Sciatic nerve (tissue), 2 donors: ENCODE data around the gene TLE2. TPM values are rescaled to one million over a fixed set of nuclear protein-coding genes. Genes with fewer than 3 reads are reported as not detected.
"Not testable (repeated sequence)": the region's sequence is repeated elsewhere in the genome, so short reads cannot be mapped to it uniquely, and the experiment has no call there.

Experiments
- ATAC-seq: fragments of 200-7000 bp; cut with Tn5 transposase; one replicate; pipeline ENCODE4 v1.9.1; 2020; ENCODE audit warnings: mild to moderate bottlenecking, moderate library complexity
- DNase-seq: peaks from one replicate; pipeline ENCODE4 v3.0.0-alpha.2; 2020; ENCODE audit warnings: low spot score
- intact Hi-C: fragments of 100-400 bp; cut with DNase I; formaldehyde crosslinking; loops from one replicate; pipeline ENCODE4 v1.14.2; 2022
- total RNA-seq: library from RNA; stranded (reverse); fragmentation: NEBNext Ultra II Directional; extraction: Animal tissue kit (Norgen Biotek cat#: 25700); gene quantifications from one replicate; pipeline ENCODE4 v1.2.1, GENCODE V29; 2021
- donor health status: DM: no; HTN: no; CAD: no.
- donor health status: DM: no; HTN: no; CAD: no.

Gene TLE2
- total RNA-seq, 1 donor from 2014 or later: 232 TPM

DNA sequence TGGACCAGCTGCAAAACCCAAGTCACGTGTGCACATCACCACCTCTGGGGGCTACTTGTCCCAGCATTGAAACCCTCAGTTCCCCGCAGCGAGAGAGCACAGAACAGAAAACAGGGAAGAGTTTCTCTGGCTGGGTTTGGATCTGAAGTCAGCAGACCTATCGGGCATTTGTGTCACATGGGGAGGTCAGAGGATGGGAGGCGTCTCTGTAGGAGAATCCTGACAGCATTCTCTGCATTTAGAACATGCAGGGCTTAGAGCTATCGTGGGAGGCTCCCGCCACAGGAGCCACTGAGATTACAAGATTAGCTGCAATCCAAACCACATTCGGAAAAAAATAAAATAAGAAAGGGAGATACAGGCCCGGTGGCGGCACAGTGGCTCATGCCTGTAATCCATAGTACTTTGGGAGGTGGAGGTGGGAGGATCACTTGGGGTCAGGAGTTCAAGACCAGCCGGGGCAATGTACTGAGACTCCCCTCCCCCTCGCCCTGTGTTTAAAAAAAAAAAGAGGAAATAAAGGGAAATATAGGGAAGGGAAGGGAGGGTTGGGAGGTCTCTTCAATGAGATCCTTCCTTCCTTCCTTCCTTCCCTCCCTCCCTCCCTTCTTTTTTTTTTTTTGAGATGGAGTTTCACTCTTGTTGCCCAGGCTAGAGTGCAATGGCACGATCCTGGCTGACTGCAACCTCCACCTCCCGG is 54.6 kb downstream of the TLE2 start:
- intact Hi-C loops: no loop called here

DNA sequence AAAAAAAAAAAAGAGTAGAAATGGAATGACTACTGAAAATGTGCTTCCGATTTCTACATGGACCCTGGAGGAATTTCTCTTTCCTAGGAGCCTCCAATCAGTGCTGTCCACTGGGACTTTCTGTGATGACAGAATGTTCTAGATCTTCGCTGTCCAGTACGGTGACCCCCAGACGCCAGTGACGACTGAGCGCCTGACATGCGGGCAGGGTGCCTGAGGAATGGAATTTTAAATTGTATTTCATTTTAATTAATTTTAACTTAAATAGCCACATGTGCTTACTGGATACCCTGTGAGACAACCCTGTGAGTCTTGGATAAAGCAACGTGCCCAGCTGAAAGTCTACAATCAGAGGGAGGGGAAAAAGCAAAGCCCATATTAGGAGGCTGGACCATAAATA is 55.9 kb downstream of the TLE2 start:
- intact Hi-C loops: no loop called here
- DNase-seq (no peak), ATAC-seq (peak; percentile 24)

More for the DNA sequence above, 54.6 kb downstream of the TLE2 start:
- DNase-seq: no peak
- peak; percentile 44 for ATAC-seq

DNA sequence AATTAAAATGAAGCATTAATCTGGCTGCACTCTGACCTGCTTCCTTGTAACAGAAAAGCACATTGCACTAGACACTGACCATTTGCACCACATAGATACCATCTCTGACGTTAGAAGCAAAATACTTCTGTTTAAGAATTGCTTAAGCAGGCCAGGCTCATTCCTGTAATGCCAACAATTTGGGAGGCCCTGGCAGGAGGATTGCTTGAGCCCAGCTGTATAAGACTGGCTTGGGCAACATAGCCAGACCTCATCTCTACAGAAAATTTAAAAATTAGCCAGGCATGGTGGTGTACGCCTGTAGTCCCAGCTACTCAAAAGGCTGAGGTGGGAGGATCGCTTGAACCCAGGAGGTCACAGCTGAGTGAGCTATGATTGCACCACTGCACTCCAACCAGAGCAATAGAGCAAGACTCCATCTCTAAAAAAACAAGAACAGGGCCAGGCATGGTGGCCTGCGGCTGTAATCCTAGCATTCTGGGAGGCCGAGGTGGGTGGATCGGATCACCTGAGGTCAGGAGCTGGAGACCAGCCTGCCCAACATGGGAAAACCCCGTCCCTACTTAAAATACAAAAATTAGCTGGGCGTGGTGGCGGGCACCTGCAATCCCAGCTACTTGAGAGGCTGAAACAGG is 58.8 kb downstream of the TLE2 start:
- ATAC-seq: no peak
- no peak for DNase-seq
- intact Hi-C loops: no loop called here

DNA sequence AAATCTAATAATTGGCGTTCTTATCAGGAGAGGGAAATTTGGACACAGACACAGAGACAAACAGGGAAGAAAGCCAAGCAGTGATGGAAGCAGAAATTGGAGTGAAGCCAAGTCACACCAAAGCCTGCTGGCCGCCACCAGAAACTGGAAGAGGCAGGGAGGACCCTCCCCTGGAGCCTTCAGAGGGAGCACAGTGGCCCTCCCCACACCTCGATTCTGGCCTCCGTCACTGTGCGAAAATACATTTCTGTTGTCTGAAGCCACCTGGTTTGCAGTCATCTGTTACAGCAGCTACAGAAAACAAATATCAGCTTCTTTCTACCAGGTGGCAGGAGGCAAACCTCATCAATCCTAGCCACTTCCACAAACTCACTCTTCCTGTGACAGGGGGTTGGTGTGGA is 60.0 kb downstream of the TLE2 start:
- DNase-seq (no peak), ATAC-seq (peak; percentile 46)
- intact Hi-C loops: no loop called here

DNA sequence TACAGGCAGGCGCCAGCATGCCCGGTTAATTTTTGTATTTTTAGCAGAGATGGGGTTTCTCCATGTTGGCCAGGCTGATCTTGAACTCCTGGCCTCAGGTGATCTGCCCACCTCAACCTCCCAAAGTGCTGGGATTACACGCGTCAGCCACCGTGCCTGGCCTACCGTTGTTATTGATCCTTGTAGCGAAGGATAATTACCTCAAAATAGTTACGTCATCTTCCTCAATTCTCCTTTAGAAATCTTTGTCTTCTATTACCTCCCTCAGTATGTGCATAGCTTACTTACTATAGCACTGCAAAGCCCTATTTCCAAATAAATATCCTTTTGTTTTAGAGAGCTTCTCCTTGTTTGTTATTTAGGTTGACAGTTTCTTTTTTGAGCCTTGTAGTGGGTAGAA is 61.1 kb downstream of the TLE2 start:
- intact Hi-C loops: no loop called here
- DNase-seq: no peak
- no peak for ATAC-seq

DNA sequence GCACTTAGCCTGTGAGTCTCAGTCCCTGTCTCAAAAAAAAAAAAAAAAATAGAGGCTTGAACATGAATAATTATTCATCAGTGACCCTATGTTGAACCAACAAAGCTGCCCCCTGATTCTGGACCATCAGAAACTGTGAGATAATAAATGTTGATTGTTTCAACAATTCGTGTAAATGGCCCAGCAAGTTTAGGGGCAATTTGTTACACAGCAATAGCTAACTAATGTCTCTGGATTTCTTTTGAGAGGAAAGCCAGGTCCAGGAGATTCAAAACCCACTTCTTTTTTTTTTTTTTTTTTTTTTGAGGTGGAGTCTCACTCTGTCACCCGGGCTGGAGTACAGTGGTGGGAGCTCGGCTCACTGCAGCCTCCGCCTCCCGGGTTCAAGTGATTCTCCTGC is 64.2 kb downstream of the TLE2 start:
- intact Hi-C loops: no loop called here
- DNase-seq (no peak), ATAC-seq (no peak)

DNA sequence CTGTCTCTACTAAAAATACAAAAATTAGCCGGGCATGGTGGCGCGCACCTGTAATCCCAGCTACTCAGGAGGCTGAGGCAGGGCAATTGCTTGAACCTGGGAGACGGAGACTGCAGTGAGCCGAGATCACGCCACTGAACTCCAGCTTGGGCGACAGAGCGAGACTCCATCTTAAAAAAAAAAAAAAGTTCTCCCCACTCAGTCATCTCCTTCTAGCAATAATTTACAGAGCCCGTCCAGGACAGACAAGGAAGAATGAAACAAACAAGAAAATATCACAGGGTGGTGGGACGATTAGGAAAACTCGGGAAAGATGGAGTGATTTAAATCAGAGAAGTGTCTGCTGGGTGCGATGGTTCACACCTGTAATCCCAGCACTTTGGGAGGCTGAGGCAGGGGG is 65.4 kb downstream of the TLE2 start:
- DNase-seq, intact Hi-C loops, ATAC-seq: not testable (repeated sequence)

DNA sequence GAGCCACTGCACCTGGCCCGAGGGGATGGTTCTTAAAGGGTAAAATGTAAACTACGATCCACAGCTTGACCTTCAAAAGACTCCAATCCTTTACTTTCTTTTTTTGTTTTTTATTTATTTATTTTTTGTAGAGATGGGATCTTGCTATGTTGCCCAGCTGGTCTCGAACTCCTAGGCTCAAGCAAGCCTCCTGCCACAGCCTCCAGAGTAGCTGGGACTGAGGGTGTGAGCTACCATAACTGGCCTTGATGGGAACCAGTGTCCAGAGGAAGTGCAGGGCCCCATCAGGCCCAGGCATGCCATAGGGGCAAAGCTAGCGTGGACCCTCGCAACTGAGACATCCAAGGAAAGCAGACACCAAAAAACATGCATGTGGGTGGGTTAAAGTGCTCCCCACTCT is 66.0 kb downstream of the TLE2 start:
- intact Hi-C loops: no loop called here
- no peak for DNase-seq
- no peak for ATAC-seq

DNA sequence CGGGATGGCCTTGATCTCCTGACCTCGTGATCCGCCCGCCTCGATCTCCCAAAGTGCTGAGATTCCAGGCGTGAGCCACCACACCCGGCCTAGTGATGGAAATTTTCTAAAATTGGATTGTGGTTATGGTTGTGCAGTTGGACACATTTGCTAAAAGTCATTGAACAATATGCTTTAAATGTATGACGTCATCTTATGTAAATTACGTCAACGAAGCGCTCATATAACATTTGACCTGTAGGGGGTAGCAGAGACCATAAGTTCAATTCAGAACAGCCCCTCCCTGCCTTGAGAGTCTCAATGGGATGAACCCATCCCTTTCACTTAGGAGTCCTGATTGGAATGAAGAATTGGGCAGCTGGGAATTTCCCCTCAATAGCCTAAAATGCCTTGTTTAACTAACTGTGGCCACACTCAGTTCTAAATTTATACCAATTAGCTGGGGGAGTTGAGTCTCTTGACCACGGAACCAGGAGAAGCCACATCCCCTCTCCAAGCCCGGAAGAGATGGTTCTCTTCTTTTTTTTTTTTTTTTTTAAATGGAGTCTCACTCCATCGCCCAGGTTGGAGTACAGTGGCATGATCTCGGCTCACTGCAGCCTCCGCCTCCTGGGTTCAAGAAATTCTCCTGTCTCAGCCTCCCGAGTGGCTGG is 66.9 kb downstream of the TLE2 start:
- intact Hi-C loops: no loop called here
- DNase-seq: no peak
- peak; percentile 92 for ATAC-seq

DNA sequence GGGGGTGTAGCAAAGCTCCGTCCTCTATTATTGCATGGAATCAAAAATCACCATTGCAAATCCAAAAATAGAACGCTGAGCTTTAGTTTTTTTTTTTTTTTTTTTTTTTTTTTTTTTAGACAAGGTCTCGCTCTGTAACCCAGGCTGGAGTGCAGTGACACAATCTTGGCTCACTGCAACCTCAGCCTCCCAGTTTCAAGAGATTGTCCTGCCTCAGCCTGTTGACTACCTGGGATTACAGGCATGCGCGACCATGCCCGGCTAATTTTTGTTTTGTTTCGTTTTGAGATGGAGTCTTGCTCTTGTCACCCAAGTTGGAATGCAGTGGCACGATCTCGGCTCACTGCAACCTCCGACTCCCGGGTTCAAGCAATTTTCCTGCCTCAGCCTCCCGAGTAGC is 69.0 kb downstream of the TLE2 start:
- DNase-seq (no peak), ATAC-seq (no peak)
- intact Hi-C loops: no loop called here

DNA sequence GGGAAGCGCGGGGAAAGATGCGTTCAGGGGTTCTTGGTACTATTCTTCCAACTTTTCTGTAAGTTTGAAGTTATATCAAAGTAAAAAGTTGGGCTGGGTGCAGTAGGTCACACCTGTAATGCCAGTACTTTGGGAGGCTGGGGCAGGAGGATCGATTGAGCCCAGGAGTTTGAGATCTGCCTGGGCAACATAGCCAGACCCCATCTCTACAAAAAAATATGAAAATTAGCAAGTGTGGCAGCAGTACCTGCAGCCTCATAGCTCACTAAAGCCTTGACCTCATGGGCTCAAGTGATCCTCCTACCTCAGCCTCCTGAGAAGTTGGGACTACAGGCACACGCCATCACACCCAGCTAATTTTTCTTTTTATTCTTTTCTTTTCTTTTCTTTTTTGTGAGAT is 71.9 kb downstream of the TLE2 start:
- DNase-seq (no peak), ATAC-seq (no peak)
- intact Hi-C loops: loop anchor here (5.0 to 10.0 kb wide), 2 partner anchors 148 to 205 kb away; no protein-coding TSS in a partner anchor

DNA sequence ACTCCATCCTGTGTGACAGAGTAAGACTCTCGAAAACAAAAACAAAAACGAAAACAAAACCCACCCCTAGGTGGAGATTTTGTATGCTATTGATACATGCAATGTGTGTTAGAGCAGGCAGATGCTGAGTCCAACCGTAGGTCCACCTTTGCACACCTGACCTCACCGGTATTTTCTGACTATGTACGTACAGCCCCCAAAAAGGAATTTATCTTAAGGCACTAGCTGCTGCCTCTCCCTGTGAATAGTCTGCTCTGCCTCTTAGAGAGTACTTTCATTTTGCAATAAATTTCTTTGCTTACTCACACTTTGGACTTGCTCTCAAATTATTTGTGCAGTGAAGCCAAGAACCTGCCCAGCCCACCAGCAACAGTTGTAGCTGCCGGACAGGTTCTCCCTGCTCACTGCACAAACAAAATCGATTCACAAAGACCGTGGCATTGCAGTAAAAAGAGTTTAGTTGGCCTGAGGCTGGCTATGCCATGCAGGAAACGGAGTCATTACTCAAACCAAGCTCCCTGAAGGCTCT is 76.1 kb downstream of the TLE2 start:
- ATAC-seq (no peak), DNase-seq (no peak)
- intact Hi-C loops: loop anchor here (10.0 kb wide), 1 partner anchor 152 kb away; no protein-coding TSS in a partner anchor

DNA sequence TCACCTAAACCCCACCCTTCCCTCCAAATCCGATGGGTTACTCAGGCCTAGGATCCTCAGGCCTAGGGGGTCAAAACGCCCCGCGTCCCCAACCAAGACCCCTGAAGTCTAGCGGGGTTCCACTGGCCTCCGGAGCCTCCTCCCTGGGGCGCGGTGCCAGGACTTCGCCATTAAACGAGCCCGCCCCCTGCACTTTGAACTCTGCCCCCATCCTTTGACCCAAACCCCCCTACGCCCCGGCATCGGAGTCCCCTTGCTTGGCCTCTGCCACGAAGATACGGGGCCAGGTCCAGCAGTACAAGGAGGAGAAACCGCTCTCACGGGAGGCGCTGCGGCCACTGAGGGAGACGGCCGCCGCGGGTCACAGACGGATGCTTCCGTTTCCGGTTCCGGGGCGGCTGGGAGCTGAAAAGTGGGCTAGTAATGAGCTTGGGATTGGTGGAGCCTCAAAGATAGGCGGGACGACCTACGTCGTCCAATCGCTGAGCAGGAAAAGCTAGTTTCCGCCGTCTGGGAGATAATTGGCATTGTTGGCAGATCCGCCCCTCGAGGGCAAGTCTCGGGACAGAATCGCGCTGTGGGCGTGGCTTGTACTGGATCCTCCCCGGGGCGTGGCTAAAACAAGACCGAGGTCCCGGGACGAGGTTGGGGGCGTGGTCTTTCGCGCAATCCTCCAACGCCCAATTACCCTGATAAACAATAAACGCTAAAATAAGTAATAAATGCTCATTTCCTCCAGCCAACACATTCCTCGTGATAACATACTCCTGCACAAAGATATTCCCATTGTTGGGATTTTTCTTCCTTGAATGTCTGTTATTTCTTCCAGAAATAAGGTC is 78.6 kb downstream of the TLE2 start:
- peak; percentile 98 for ATAC-seq
- peak; percentile 100 for DNase-seq
- intact Hi-C loops: loop anchor here (10.0 kb wide), 1 partner anchor 154 kb away; no protein-coding TSS in a partner anchor

DNA sequence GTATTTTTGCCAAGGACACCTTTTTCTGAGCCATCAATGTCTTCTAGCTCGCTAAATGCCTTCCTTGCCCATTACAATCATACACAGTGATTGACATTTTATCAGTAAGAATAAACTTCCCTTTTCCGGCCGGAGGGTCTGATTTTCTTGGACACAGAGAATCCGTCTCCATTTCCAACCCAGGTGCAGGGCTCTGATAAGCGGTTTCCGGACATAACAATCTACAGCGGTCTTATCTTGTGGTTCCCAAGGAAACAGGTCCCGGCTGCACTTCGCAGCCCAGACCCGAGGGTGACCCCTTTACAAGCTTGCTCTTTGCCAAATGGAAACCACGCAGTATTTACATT is 79.2 kb downstream of the TLE2 start:
- intact Hi-C loops: loop anchor here (10.0 kb wide), 1 partner anchor 155 kb away; no protein-coding TSS in a partner anchor
- DNase-seq (no peak), ATAC-seq (no peak)

Other genes starting within 250 kb of the TLE2 start
- 38.5 TPM for gene SGTA, start 246.0 kb downstream of the TLE2 start, total RNA-seq
- 29.1 TPM for gene THOP1, start 243.8 kb downstream of the TLE2 start, total RNA-seq
- gene ZNF554, start 209.4 kb downstream of the TLE2 start, total RNA-seq: 7.2 TPM
- gene ZNF555, start 187.8 kb downstream of the TLE2 start, total RNA-seq: 10.3 TPM
- 0.80 TPM for gene ZNF556, start 161.9 kb downstream of the TLE2 start, total RNA-seq
- gene ZNF57, start 128.4 kb downstream of the TLE2 start, total RNA-seq: 3.1 TPM
- gene ZNF77, start 84.3 kb downstream of the TLE2 start, total RNA-seq: 6.1 TPM
- 4.4 TPM for gene TLE6, start 51.7 kb downstream of the TLE2 start, total RNA-seq
- 708 TPM for gene TLE5, start 33.2 kb upstream of the TLE2 start, total RNA-seq
- gene GNA11, start 65.1 kb upstream of the TLE2 start, total RNA-seq: 74.0 TPM
- 9.5 TPM for gene GNA15, start 106.8 kb upstream of the TLE2 start, total RNA-seq
- 3.1 TPM for gene S1PR4, start 149.5 kb upstream of the TLE2 start, total RNA-seq
- gene NCLN, start 156.7 kb upstream of the TLE2 start, total RNA-seq: 25.4 TPM
- 0.18 TPM for gene CELF5, start 195.4 kb upstream of the TLE2 start, total RNA-seq